T-helper 2 cell (primary cell): ENCODE results near the gene VASP.

Source experiments
- DNase-seq, 5 experiments: peaks; one replicate each; pipeline versions ENCODE4 v3.0.0 to v3.0.0-alpha.2; 2012 to 2022

VASP gene

GRCh38 chr19:45558399-45558878 is 51.2 kb downstream of the VASP start:
- DNase-seq = peak; percentile 14 to 85 (median 53)

DNA sequence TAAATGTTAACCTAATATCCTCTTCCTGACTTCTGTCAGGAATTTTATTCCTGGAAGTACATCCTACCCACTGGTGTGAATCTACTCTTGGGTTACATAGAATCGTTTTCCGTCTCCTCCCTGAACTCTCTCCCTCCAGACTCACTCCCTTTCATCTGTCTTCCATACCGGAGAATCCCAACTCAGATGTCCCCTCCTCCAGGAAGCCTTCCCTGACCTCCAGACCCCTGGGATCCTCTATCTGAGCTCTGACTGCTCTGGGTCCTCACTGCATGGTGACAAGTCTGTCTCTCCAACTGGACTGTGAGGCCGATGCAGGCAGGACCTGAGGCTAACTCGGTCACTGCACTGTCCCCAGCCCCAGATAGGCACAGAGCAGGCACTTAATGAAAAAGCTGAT is 52.8 kb downstream of the VASP start:
- no peak for DNase-seq

DNA sequence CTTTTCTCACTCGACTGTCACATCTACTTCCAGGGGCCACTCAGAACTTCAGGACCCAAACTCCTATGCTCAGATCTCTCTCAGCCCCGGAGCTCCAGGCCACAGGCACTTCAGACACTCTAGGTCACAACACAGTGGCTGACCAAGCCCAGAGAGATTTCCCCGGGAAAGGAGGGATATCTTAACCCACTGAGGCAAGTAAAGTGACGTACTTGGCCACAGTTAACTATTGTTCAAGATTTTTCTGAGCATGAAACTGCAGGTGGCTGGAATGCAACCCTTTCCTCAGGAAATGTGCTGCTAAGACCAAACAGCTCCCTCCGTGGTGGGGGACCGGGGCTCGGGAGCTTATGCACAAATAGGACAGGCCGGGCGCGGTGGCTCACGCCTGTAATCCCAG is 53.4 kb downstream of the VASP start:
- DNase-seq = no peak

DNA sequence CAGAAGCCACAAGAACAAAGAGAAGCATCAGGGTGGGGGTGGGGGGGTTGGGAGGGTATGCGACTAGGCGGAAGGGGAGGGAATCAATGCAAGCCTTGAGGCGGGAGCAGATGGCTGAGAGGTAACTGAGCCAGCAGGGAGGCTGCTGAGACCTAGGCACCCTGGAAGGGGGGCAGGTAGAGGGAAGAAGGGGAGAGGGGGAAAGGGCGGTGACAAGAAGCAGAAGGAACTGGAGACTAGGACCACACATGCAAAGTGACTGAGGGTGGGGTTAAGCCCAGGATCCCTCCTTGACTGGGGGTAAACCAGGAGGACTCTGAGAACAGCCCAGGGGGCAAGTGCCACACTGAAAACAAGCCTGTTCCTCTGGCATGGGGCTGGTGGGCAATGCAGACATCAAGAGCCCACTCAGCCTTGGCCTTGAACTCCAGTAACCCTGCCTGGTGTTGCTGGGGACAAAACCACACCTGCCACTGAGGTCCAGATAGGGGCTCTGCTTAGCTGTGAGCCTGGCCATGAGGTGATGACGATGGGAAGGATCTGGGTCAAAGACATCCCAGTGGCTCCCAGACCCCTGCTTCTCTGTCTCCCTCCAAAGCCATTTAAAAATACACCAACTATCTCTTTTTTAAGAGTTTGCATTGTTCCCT is 57.0 kb downstream of the VASP start:
- no peak for DNase-seq

DNA sequence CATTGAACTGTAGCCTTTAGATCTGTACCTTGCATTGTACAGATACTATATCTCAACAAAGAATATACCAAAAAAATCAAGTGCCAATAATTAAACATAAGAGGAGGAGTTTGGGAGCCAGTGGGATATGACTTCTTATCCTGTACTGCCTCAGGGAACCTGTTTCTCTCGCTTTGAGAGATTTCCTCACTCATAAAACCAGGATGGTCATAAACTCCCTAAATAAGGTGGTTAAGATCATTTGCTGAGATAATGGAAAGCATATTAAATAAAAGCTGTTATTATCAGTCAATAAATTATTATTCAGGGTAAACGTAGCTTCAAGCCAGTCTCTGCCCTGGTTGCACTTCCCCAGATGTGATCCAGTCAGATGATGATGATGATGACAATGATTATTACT is 60.3 kb downstream of the VASP start:
- no peak for DNase-seq

- no peak for DNase-seq
Observed at GRCh38 chr19:45568732-45569131, 61.5 kb downstream of the VASP start.

GRCh38 chr19:45569619-45570421 is 62.5 kb downstream of the VASP start:
- DNase-seq = peak in 3 of 5 experiments; percentile 30 to 52 (median 38)

DNA sequence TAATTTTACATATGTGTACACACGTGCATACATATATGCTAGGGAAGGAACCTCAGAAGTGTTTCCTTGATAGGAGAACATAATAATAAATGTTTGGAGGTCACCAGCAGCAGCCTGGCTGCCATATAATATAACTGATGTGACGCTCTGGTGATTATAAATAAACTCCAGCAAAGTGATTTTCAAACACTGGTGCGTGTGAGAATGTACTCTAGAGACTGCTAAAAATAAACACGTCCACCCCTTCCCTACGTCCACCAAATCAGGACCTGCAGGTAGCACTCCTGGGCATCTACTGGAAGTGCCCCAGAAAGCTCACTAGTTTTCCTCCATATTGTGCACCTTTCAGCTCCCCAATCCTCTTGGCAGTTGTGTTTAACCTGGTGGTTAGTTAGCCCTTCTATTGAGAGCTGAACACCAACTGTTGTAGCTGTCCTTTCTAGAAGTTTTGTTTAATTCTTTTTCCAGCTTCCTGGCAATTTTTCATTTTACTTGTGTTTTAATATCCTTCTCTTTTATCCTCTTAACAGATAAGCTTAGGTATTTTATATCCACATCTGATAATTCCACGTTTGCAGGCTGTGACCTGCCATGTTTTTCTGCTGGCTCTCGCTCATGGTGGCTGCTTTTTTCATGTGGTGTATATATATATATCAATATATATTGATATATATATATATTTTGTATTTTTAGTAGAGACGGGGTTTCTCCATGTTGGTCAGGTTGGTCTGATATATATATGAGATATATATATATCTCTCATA is 64.4 kb downstream of the VASP start:
- no peak for DNase-seq

DNA sequence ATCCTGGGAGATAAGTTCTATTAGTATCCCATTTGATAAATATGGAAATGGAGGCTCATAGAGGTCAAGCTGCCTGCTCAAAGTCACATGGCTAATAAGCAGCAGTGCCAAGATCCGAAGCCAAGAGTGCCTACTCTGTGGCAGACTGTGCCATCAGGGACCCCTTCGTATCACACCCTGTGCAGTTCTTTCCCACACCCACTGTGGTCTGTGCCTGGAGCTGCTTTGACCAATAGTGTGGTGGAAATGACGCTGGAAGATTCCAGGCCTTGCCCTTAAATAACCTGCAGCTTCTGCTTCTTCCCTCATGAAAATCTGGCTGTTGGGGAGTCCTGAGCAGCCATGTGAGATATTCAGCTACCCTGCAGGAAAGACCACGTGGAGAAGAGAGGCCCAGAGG is 67.2 kb downstream of the VASP start:
- no peak for DNase-seq

DNA sequence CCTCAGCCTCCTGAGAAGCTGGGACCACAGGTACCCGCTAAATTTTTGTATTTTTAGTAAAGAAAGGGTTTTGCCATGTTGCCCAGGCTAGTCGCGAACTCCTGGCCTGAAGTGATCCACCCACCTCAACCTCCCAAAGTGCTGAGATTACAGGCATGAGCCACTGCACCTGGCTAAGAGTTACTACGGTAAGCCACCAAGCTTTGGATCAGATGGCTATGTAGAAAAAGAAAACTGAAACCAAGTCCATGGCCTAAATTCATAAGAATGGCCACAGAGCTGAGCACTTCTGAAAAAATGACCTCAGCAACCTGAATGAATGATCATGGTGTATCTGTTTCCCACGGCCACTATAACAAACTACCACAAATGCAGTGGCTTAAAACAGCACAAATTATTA is 67.9 kb downstream of the VASP start:
- DNase-seq = no peak
